Ecto neural progenitor cell (in vitro differentiated cells): ENCODE results near the gene SCG3.

Source experiments
- DNase-seq: peaks from one replicate; pipeline ENCODE4 v3.0.0-alpha.2; 2018; ENCODE audit warnings: low spot score

The SCG3 gene

GRCh38 chr15:51727141-51727897, 46.0 kb downstream of the SCG3 start:
- no peak for DNase-seq

- no peak for DNase-seq
Measured at GRCh38 chr15:51731549-51732267, 50.4 kb downstream of the SCG3 start.

- DNase-seq = no peak
Measured at GRCh38 chr15:51732646-51733045, 51.3 kb downstream of the SCG3 start.

GRCh38 chr15:51735228-51736010, 54.1 kb downstream of the SCG3 start:
- no peak for DNase-seq

DNA sequence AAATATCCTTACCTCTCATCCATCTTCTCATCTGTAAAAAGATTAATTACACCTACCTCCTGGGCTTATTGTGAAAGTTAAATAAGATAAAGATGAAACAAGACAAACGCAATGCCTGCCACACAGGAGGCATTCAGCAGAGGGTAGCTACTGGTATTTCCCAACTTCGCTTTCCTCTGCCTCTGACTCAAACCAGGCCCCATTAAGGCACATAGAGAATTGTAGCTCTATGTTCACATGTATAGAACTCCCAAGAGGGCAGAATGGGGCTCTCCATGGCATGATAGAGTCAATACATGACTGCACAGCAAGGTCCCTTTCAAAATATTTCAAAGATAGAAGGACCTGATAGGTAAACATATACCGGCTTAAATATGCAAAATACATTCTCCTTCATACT, 54.8 kb downstream of the SCG3 start:
- no peak for DNase-seq

DNA sequence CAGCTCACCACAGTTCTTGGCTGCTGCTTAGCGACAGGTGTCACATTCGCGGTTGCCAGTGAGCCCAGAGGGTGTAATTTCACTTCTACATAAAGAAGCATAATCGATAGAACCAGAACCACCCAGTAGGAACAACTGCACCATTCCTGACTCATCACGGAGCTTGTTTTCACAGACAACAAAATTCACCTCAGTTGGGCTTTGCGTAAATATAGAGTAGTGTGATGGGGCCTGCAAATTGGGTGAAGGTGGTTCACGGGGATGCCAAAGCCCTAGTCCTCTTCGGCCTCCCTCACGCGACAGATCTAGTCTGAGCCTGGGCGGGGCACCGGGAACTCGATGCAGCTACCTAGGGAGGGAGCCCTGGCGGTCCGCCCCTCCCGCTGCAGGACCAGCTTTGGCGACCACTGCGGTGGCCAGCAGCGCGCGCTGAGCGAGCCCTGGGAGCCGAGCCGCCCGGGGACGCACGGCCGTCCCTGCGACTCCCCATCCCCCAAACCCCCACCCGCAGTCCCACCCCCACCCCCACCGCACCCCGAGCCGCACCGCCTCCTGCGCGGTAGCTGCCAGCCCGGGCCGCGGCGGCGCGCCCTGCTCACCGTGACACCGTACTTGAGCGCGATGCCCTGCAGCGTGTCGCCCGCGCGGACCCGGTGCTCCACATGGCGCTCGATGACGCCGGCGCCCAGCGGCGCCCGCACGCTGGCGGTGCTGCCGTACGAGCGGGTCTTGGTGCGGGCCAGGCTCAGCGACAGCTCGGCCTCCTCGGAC, 55.6 kb downstream of the SCG3 start:
- peak; percentile 56 for DNase-seq

- DNase-seq = peak; percentile 70
Measured at GRCh38 chr15:51737522-51738305, 56.4 kb downstream of the SCG3 start, which contains the start of gene LYSMD2. Gene LYSMD2 (minus strand): TSS chr15:51737655. CDS start chr15:51737622, 33 bp downstream.

DNA sequence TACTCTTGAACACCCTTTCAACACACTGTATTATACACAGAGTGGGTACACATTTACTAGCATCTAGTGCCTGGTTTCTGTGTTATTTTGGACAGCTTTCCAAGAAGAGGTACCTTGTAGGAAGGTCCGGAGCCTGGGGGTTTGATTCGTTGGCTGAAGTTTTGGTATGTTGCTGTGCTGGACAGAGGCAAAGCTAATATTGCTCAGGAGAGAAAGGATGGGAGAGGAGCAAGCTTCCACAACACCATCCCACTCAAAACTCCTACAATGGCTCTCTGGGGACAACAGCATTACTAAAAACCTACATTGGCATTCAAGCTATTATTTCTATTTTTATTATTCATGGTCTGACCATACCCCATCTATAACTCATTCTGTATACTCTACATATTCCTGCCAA, 57.2 kb downstream of the SCG3 start:
- DNase-seq = no peak

DNA sequence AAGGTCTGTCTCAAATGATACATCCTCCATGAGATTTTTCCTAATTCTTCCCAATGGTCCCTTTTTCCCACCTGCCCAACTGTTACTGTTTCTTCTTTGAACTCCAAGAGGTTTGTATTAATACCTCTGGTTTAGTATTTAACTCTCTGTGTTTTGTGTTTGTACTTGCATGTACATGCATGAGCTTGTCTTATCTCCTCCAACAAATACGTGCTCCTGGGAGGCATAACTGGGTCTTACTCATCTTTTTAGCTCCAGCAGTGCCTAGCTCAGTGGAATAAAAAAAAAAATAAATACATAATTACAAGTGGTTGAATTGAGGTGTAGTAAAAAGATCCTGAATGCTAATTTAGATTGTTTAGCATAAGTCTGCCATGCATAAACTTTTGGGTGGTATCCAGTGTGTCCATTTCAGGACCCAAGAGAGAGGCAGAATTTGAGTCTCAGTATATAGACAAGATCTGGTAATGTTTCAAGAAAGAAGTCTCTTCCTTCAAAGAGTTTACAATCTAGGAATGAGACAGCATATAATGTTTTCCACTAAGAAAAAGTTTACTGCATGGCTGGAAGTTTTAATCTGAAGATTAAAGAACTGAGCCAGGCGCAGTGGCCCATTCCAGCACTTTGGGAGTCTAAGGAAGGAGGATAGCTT, 57.9 kb downstream of the SCG3 start:
- no peak for DNase-seq

DNA sequence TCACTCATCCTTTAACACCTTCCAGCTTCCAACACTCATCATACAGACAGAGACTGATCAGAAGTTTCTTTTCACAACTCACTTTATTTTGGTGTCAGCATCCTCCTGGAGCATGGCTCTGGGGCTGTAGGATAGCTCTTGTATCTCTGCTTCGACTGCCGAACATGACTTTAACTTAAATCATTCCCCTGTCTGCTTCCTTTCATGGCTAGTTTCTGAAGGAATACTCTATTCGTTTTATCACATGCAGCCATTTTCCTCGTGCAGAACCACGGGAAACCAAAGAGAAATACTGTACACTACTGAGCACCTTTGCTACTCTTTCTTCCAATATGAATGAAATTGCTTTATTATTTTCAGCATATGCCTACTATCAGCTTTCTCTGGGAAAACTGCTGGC, 68.0 kb downstream of the SCG3 start:
- DNase-seq = no peak

- no peak for DNase-seq
Measured at GRCh38 chr15:51750186-51750585, 68.9 kb downstream of the SCG3 start.

DNA sequence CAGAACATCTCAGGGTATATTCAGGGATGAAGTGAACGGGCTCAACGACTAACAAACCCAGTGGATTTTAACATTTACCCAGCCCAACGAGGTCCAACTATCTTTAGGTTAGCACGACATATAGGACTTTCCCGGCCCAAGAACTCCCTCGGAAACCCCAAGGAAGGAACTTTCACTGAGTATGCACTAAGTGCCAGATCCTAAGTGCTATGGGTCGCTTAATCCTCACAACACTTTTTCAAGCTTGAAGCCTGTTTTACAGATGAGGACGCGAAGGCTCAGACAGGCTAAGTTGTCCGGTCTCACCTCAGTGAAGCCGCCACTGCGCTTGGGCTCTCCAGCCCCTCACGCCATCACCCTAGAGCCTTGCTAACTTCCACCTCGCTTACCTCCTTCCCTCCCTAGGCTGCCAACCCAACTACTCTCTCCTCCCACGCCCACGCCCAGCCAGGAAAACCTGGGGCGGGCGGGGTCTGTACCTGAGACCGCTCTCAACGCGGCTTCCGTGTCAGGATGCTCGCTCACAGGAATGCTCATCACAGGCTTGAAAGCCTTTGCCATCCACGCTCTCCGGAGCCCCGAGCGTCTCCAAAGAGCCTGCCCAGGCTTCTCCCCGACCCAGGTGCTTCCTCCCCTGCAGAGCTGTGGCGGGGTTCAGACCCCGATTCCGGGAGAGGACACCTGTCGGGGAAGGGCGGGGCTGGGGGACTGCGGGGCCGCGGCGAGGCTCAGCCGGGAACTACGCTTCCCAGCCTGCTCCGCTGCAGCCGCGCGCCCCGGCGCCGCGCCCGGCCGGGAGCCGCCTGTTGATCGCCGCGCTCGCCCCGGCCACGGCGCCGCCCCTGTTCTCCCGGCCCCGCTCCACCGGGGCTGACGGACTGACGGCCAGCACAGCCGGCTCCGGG, 69.7 kb downstream of the SCG3 start, which contains the start of gene TMOD2:
TSS of gene TMOD2 (plus strand) at position 806 of the 905 bp plus-strand sequence. CDS start 14,845 bp downstream, outside the sequence.
- DNase-seq = peak; percentile 74

DNA sequence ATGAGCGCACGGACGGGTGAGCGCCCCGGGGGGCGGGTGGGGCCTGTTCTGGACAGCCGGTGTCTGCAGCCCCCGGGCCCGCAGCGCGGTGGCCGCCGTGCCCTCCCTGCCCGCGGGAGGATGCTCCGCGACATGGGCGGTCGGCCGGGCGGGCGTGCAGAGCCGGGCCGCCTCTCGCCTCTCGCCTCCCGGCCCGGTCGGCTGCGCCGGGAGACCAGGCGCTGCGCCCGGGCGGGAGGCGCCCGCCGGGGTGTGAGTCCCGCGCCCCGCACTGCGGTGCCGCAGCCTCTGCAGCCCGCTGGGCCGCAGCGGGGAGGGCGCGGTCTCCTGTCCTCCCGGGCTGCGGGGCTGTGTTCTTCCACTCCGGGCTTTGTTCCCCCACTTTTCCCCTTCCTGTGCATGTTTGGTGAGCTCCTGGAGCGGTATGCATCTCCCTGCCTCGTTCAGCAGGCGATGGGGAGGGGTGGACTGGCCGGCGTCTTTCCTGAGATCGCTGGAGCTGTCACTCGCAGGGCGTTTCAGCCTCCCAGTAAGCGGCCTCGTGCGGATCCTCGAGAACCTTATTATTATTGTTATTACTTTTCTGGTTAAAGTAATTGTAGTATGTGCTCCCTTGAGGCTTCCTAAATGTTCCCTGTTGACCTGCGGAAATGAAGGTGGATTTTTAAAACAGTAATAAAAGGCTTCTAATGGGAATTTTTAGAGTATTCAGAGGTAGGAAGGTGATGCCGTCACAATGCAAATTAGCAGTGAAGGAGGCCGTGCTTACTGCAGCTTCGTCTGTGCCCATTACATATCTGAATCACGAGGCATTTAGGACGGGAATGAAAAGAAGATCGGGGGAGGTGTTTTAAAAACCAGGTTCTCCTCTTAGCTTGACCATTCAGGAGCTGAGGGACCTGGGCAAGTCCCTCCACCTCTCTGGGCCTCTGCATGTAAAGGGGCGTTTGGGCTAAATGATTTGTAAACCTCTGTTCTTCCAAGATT, 70.7 kb downstream of the SCG3 start:
- DNase-seq = peak; percentile 67

DNA sequence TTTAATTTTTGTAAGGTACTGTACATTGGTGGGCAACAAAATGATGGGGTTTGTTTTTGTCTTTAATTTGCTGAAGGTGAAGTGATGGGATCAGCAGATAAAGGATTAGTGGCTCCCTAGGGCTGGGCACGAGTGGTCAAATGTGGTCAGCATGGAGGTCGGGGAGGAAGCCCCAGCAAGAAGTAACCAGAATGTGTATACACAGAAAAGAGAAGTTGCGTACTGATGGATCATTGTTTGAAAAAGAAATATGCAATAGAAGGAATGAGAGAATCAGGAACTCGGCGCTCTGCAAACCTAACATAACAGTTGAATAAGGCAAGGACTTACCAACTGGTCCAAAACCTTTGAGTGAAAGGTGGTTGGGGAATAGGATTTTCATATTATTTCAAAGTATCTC, 71.6 kb downstream of the SCG3 start:
- DNase-seq = no peak

DNA sequence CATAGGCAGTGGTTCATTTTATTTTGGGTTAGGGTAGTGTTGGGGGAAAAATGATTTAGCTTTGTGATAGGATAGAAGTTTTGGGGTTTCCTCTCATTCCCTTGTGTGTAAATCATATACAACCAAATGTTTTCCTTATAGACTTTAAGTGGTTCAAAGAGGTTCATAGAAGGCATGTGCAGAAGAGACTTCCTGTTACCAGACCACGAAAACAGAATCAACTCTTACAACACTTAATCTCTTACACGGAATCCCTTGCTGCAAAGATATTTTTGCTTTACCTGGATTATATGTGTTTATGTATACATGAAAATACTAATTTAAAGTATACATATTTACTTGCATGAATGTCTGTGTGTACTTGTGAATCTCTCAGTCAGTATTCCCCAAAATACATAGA, 73.0 kb downstream of the SCG3 start:
- DNase-seq = no peak

- no peak for DNase-seq
Measured at GRCh38 chr15:51755790-51756189, 74.5 kb downstream of the SCG3 start.

- DNase-seq = no peak
Measured at GRCh38 chr15:51756482-51756881, 75.2 kb downstream of the SCG3 start.

- no peak for DNase-seq
Measured at GRCh38 chr15:51757450-51757849, 76.1 kb downstream of the SCG3 start.
